VCaP (cell line): Measurements from ENCODE around the gene ZNF627.

ENCODE experiments used
- H3K27ac ChIP-seq: fragments of 450-650 bp; 2 replicates; pipeline ENCODE4 v1.5.1; 2017
- TF ChIP-seq, protein P1 (sequence below): fragments of 450-650 bp; conservative IDR thresholded peaks from 2 replicates; pipeline ENCODE4 v1.5.1; 2017; ENCODE audit warnings: mild to moderate bottlenecking, moderate library complexity

The ZNF627 gene

GRCh38 chr19:11597202-11598102 is at the start of gene ZNF627:
ZNF627 (plus strand) TSS chr19:11597483; CDS start chr19:11597628, 145 bp downstream.
- TF ChIP-seq, protein P1, sequence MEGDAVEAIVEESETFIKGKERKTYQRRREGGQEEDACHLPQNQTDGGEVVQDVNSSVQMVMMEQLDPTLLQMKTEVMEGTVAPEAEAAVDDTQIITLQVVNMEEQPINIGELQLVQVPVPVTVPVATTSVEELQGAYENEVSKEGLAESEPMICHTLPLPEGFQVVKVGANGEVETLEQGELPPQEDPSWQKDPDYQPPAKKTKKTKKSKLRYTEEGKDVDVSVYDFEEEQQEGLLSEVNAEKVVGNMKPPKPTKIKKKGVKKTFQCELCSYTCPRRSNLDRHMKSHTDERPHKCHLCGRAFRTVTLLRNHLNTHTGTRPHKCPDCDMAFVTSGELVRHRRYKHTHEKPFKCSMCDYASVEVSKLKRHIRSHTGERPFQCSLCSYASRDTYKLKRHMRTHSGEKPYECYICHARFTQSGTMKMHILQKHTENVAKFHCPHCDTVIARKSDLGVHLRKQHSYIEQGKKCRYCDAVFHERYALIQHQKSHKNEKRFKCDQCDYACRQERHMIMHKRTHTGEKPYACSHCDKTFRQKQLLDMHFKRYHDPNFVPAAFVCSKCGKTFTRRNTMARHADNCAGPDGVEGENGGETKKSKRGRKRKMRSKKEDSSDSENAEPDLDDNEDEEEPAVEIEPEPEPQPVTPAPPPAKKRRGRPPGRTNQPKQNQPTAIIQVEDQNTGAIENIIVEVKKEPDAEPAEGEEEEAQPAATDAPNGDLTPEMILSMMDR: peak; percentile 4; the same call in 1 of the 2 replicates
- peak within 1 kb of the TSS; percentile 93 for H3K27ac ChIP-seq

- TF ChIP-seq, protein P1: no peak
- H3K27ac ChIP-seq: no peak overlapping the region
Observed at GRCh38 chr19:11547929-11548700, 49.2 kb upstream of the ZNF627 start.

DNA sequence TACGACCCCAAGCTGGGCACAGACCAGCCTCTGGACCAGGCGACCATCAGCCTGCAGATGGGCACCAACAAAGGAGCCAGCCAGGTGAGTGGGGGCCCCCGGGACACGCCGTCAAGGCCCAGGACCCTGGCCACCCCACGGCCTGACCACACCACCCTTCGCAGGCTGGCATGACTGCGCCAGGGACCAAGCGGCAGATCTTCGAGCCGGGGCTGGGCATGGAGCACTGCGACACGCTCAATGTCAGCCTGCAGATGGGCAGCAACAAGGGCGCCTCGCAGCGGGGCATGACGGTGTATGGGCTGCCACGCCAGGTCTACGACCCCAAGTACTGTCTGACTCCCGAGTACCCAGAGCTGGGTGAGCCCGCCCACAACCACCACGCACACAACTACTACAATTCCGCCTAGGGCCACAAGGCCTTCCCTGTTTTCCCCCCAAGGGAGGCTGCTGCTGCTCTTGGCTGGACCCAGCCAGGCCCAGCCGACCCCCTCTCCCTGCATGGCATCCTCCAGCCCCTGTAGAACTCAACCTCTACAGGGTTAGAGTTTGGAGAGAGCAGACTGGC is 47.8 kb upstream of the ZNF627 start:
- TF ChIP-seq, protein P1: no peak
- H3K27ac ChIP-seq: no peak overlapping the region

DNA sequence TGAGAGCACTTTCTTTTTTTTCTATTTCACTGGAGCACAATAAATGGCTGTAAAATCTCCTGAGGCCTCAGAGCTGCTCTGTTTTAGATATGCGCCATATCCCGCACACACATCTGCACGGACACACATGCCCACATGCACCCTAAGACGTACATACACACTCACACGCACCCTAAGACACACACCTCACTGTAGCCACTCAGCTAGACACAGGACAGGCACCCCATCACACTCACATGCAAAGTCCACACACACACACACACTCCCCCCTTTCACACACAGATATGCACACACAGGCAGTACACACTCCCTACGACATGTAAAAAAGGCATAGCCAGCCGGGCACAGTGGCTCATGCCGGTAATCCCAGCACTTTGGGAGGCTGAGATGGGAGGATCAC is 47.0 kb upstream of the ZNF627 start:
- no peak overlapping the region for H3K27ac ChIP-seq
- TF ChIP-seq, protein P1: no peak

- TF ChIP-seq, protein P1: peak; percentile 37; the same call in 1 of the 2 replicates
- no peak overlapping the region for H3K27ac ChIP-seq
Observed at GRCh38 chr19:11551603-11552235, 45.6 kb upstream of the ZNF627 start.

GRCh38 chr19:11552666-11553372 is 44.5 kb upstream of the ZNF627 start:
- H3K27ac ChIP-seq: no peak overlapping the region
- TF ChIP-seq, protein P1: no peak
